Osteoblast (primary cell): ENCODE data around the gene POLR3GL. TPM values are rescaled to one million over a fixed set of nuclear protein-coding genes. Genes with fewer than 3 reads are reported as not detected.

Experiments used
- total RNA-seq: library from RNA; depleted of rRNA; stranded (reverse); fragments of >200 nt; gene quantifications from 2 replicates; pipeline ENCODE4 v1.2.3, GENCODE V29; 2012

The POLR3GL gene
- total RNA-seq, 1 donor = 9.4 TPM

Other genes with a start within 250 kb of the POLR3GL start
- not detected in 2 replicates for gene CD160, start 245.2 kb upstream of the POLR3GL start, total RNA-seq
- 23.2 and 25.6 TPM in 2 replicates for gene RNF115, start 140.6 kb upstream of the POLR3GL start, total RNA-seq
- gene POLR3C, start 140.5 kb upstream of the POLR3GL start, total RNA-seq = 54.3 and 63.1 TPM in 2 replicates
- gene NUDT17, start 119.1 kb upstream of the POLR3GL start, total RNA-seq = 1.8 and 4.0 TPM in 2 replicates
- 15.2 and 17.4 TPM in 2 replicates for gene PIAS3, start 105.6 kb upstream of the POLR3GL start, total RNA-seq
- 1.4 and 2.1 TPM in 2 replicates for gene ANKRD35, start 78.8 kb upstream of the POLR3GL start, total RNA-seq
- 44.5 and 56.6 TPM in 2 replicates for gene ITGA10, start 54.6 kb upstream of the POLR3GL start, total RNA-seq
- gene PEX11B, start 46.0 kb upstream of the POLR3GL start, total RNA-seq = 18.9 and 20.3 TPM in 2 replicates
- 49.8 and 54.3 TPM in 2 replicates for gene RBM8A, start 37.2 kb upstream of the POLR3GL start, total RNA-seq
- 33.3 and 33.7 TPM in 2 replicates for gene LIX1L, start 6.7 kb upstream of the POLR3GL start, total RNA-seq
- 0.59 and 1.1 TPM in 2 replicates for gene ANKRD34A, start 115 bp upstream of the POLR3GL start, total RNA-seq
- gene TXNIP, start 31.9 kb downstream of the POLR3GL start, total RNA-seq = 400 and 529 TPM in 2 replicates
- gene HJV, start 57.0 kb downstream of the POLR3GL start, total RNA-seq = not detected in 2 replicates
- 5.1 and 6.2 TPM in 2 replicates for gene NBPF10, start 180.1 kb downstream of the POLR3GL start, total RNA-seq